Activated CD4-positive, alpha-beta T cell treated with anti-CD3 and anti-CD28 coated beads, Interleukin-2, Interleukin-4, amounts not matched to agents 100 ng/mL and 50 ng/mL, durations not matched to agents 16 hours and 8 hours (primary cell): ENCODE data around the gene PIK3AP1.

Source experiments
- DNase-seq: peaks from one replicate; pipeline ENCODE4 v3.0.0-alpha.2; 2020; ENCODE audit warnings: low spot score

The PIK3AP1 gene

GRCh38 chr10:96672481-96673175 is 47.7 kb downstream of the PIK3AP1 start:
- no peak for DNase-seq

- DNase-seq = no peak
Measured at GRCh38 chr10:96671211-96671890, 49.0 kb downstream of the PIK3AP1 start.

- DNase-seq = no peak
Measured at GRCh38 chr10:96670786-96671185, 49.5 kb downstream of the PIK3AP1 start.

- no peak for DNase-seq
Measured at GRCh38 chr10:96667401-96667800, 52.9 kb downstream of the PIK3AP1 start.

GRCh38 chr10:96666741-96667140 is 53.6 kb downstream of the PIK3AP1 start:
- no peak for DNase-seq

GRCh38 chr10:96665306-96665705 is 55.0 kb downstream of the PIK3AP1 start:
- no peak for DNase-seq

GRCh38 chr10:96664563-96664962 is 55.8 kb downstream of the PIK3AP1 start:
- peak; percentile 41 for DNase-seq

GRCh38 chr10:96663797-96664196 is 56.5 kb downstream of the PIK3AP1 start:
- no peak for DNase-seq

GRCh38 chr10:96661632-96662031 is 58.7 kb downstream of the PIK3AP1 start:
- DNase-seq = no peak

GRCh38 chr10:96660297-96660696 is 60.0 kb downstream of the PIK3AP1 start:
- no peak for DNase-seq

- DNase-seq = no peak
Measured at GRCh38 chr10:96658844-96659243, 61.5 kb downstream of the PIK3AP1 start.

- DNase-seq = no peak
Measured at GRCh38 chr10:96657385-96657784, 62.9 kb downstream of the PIK3AP1 start.

GRCh38 chr10:96656839-96657238 is 63.5 kb downstream of the PIK3AP1 start:
- no peak for DNase-seq

GRCh38 chr10:96656198-96656577 is 64.1 kb downstream of the PIK3AP1 start:
- DNase-seq = no peak

- no peak for DNase-seq
Measured at GRCh38 chr10:96655461-96656197, 64.7 kb downstream of the PIK3AP1 start.

- DNase-seq = no peak
Measured at GRCh38 chr10:96651998-96652431, 68.3 kb downstream of the PIK3AP1 start.

- DNase-seq = no peak
Measured at GRCh38 chr10:96650958-96651357, 69.4 kb downstream of the PIK3AP1 start.

GRCh38 chr10:96648297-96648696 is 72.0 kb downstream of the PIK3AP1 start:
- DNase-seq = no peak

- DNase-seq = no peak
Measured at GRCh38 chr10:96647466-96647865, 72.8 kb downstream of the PIK3AP1 start.

- DNase-seq = no peak
Measured at GRCh38 chr10:96646751-96647166, 73.6 kb downstream of the PIK3AP1 start.

- no peak for DNase-seq
Measured at GRCh38 chr10:96646301-96646700, 74.0 kb downstream of the PIK3AP1 start.

GRCh38 chr10:96645191-96645721 is 75.1 kb downstream of the PIK3AP1 start:
- DNase-seq = no peak

GRCh38 chr10:96643920-96644319 is 76.4 kb downstream of the PIK3AP1 start:
- no peak for DNase-seq
